NCI-H1417 (cell line): Measurements from ENCODE around the gene SLC22A3.
"Not testable (repeated sequence)": the region's sequence is repeated elsewhere in the genome, so short reads cannot be mapped to it uniquely, and the experiment has no call there.

ENCODE experiments used
- DNase-seq, 3 experiments: peaks; one replicate each; lab custom pipeline; 2025; lab: John Stamatoyannopoulos, UW

SLC22A3 gene

DNA sequence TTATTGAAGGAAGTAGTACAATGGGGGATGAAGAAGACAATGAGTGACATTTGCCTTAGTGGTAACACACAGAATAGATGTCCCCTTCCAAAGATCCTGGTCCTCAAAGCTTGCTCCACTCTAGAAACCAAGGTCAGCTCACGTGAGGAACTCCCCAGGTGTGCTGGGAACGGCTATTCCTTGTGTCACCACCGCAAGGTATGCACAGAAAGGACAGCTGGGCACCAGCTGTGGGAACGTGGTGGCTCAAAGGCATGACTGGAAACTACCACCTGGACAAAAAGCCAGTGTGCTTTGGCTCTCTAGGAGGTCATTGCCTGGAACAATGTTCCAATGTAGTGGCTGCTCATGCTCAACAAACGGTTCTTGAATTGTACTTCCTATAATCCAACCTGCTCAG is 94.0 kb downstream of the SLC22A3 start:
- DNase-seq: no peak

DNA sequence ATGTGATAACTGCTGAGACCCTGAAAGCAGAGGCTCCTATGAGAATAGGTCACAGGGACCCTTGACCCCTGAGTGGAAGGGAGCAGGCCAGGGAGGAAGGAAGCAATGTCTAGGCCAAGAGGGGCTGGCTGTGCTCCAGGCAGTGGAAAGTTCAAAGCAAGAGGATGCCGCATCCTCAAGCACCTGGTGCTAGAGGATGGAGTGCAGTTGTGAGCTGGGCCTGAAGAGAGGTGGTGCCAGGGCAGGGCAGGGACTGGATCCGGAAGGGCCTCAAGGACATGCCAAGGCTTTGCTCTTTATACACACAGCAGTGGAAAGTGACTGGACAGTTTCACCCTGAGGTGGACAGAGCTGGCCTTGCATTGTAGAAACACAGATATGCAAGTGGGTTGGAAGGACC is 97.0 kb downstream of the SLC22A3 start:
- no peak for DNase-seq

DNA sequence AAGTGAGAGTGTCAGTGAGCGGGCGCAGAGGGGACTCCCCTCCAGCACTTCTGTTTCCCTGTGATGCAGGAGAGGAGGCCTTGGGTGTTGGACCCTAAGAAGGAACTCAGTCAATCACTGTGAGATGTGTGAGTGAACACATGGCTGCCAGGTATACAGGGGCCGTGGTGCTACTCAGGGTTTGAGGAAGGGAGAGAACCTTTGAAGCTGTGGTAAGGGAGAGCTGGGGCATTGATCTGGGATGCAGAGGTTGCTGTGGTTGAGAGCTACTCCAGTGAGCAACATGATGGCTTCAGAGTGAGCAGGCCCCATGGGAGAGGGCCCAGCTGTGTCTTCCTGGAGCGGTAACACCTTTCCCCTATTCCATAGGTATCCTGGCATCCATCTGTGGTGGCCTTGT is 99.2 kb downstream of the SLC22A3 start:
- no peak for DNase-seq

DNA sequence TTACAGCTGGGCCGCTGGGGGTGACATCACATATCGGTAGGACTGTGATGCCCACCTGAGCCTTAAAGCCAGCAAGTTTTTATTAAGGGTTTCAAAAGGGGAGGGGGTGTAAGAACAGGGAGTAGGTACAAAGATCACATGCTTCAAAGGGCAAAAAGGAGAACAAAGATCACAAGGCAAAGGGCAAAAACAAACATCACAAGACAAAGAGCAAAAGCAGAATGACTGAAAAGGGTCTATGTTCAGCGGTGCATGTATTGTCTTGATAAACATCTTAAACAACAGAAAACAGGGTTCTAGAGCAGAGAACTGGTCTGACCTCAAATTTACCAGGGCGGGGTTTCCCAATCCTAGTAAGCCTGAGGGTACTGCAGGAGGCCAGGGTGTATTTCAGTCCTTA is 101.6 kb downstream of the SLC22A3 start:
- DNase-seq: not testable (repeated sequence)

DNA sequence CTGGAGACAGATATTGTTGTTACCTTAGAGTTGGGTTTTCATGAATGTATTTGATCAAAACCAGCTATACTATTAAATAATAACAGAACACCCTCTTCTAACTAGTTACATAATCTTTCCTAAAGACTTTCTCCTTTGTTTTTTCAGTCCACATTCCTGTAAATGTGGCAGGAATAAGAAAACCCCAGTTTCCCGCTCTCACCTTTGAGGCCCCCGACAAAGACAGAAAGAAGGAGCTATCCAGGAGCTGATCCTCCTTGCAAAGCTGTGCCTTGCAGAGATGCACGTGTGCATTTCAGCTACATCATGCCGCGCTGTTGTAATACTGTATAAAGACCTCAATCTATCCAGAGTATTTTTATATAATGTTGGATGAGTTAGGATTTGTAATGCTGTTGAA is 102.7 kb downstream of the SLC22A3 start:
- no peak for DNase-seq

DNA sequence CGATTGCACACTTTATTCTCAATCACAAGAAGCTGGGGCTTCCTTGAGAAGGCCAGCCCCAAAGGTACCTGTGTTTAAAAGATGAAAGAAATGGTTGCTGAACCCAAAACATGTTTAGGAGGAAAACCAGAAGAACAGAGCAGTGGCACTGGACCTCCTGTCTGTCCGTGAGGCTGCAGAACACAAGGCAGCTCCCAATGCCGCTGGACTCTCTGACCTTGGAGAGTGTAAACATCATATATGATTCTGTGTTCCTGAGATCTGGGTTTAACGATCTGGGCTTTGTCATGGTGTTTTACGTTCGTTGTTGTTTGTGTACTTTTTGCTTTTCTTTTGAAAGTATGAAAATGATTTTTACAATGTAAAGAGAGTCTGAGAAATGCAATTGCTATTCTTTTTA is 106.1 kb downstream of the SLC22A3 start:
- no peak for DNase-seq

DNA sequence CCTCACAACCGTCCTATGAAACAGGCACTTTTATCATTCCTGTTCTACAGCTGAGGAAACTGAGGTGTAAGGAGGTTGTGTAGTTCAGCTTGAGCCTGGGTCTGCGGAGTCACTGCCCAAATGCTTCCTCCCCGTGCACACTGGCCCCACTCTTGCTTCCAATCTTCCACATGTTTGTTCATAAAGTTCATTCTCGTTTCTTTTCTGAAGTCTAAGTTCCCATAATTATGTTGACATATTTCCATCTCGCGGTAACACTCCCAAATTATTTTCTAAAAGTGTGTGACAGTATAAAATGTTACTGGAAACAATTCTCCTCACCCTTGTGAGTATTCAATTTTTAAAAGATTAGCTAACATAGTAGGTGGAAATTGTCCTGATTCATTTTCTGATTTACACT is 106.9 kb downstream of the SLC22A3 start:
- no peak for DNase-seq

DNA sequence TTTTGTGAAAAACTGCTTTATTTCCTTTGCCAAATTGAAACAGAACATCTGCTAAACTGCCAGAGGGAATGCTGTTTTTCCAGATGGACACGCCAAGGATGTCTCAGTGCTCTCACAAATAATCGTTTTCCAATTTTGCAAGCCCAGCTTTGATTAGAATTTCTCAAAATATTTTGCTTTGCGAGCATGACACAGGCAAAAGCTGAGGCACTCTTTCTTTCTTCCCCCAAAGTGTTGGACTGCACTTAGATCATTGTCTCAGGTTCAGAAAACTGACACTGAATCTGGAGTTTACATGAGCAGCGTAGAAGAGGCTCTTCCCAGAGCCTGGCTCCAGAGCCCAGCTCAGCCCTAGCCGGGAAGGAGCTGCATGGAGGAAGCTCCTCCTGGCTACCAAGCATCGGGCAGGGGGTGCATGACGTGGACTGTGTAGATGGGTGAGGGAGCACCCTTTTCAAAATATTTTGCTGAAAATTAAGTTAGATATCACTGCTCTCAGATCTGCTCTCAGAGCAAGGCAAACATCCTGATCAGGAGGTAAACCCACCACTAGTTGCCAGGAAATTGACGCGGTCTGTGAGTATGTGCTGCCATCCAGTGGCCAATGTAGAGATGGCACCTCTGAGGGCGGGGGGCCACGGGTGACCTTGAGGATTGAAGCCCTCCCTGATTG is 107.5 kb downstream of the SLC22A3 start:
- DNase-seq: peak; percentile 4 to 71 (median 47)

DNA sequence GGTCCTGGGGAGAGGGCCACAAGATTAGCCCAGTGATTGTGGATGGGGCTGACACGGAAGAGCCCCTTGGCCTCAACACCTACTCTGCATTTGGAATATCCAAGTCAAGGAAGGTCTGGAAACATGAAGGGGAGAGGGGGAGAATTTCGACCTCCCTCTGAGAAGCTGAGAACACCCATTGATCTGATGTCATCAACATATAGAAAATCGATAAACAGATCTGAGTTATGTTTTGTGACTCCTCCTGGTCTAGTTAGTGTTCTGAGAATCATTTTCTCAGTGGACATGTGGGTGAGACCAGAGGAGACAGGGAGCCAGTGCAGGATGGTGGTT is 108.0 kb downstream of the SLC22A3 start:
- no peak for DNase-seq

DNA sequence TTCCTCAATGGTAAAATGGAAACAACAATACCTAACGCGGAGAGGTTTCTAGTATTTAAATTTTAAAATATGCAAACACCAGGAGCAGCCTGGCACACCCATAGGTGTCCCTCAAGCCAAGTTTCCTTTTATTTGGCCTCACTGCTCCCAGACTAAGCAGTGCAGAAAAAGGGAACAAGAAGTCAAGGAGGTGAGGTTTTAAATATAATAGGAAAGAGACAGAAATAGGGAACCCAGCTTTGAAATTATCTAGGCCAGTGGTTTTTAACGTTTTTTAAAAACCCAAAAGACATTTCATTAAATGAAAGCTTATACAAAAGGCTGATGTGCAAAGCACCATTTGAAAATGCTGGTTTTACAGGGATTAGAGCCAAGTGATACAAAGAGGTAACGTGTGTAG is 109.6 kb downstream of the SLC22A3 start:
- no peak for DNase-seq

DNA sequence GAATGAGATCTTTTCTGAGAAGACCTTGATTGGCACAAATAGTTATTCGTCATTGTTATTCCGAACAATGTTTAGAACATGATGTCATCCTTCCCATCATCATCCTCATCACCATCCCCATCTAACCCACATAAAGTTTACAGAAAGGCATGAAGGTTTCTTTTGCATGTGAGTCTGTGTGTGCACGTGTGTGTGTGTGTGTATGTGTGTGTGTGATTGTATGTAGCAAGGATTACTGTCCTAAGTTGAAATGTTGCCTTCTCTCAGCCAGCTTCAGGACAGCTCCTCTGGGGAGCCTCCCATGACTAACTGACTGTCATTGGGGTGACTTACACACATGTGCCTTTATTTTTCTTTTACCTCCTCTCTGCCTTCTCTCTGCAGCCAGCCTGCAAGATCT is 113.5 kb downstream of the SLC22A3 start:
- DNase-seq: no peak

DNA sequence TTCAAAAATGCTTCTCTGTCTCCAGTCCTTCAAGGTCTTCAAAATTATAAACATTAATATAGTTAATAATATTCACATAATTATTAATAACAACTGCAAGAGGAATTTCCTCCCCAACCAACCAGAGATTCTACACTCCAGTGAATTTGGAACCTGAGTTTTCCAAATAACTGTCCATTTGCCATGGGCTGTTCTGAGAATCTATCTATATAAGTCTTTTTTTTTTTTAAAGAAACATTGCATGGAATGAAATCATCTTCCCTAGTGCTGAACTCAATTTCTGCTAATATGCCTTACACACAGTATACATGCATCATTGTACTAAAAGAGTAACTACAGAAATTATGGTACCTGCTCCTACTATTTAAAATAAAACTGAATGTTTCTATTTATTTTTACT is 113.9 kb downstream of the SLC22A3 start:
- DNase-seq: no peak

DNA sequence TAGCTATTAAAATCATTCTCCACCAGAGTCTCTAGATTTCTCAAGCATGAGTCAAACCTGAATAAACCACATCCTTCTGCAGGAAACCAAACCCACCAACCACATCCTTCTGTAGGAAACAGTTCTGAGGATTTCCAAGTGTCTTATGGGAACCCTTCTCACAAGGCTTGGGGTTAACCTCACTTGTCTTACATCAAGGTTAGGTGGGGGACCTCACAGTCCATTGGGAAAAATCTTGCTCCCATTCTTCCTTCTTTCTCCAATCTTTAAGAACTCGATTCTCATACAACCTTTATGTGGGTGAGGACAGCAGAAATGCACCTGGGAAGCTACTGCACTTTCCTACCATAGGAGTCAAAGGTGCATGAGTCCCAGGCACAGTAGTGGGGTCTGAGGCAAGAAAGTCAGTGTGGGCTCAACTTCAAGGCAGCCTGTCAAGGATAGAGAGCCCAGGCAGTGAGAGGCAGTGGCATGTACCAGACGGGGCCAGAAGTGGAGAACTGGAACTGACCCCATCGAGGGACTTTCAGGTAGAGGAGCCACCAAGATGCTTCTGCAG is 114.5 kb downstream of the SLC22A3 start:
- no peak for DNase-seq

DNA sequence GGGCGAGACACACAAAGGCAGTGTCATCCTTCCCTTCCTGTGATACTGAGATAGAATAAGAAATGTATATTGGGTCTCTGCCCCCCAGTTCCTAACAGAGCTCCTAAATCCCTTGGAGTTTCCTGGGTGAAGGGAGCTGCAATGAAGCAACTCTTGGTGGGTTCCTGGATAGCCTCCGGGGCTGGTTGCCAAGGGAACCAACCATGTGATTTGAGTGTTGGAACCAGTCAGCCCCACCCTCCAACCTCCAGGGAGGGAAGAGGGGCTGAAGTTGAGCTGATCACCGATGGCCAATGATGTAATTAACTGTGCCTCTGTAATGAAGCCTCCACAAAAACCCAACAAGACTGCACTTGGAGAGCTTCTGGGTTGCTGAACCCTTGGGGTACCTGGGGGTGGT is 116.6 kb downstream of the SLC22A3 start:
- peak in 1 of 3 experiments; percentile 14 for DNase-seq

DNA sequence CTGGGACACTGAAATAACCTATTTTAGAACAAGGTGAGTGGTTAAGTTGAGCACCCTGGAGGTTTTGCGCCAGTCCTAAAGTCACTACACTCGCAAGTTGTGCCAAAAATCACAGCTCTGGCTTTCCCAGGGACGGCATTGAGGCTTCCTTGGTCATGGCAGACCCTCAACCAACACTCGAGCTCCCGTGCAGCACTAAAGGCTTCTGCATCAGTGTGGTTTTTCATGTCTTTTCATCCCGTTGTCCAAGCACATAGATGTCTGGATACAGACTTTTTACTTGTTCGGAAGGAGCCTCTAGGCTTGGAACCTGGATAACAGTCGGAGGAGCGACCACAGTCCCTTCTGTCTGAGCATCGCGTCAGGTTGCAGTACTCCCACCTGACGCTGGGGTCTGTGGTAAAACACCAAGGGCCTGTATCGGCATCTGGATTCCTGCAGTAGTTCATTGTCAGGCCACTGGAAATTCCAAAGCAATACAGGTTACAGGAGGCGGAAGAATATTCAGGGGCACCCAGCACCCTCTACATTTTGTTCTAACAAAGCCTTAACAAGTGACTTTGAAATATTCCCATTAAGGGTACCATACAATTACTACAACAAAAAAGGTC is 119.2 kb downstream of the SLC22A3 start:
- DNase-seq: not testable (repeated sequence)

DNA sequence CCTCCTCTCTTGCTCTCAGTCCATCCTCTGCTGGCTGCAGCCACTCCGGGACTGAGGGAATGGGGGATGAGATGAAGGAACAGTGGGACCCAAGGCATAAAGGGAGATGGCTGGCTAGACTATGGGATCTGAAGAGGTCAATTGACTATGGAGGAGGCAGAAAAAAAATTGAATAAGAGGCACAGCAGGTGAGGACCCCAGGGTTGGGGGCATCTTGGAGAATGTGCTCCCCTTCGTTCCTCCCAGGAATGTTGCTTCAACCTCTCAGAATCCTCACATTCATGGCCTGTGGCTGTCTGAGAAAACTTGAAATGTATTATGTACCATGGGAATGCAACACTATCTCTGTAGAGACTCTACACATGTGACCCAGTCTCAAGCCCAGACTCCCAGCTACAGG is 121.0 kb downstream of the SLC22A3 start:
- DNase-seq: no peak

DNA sequence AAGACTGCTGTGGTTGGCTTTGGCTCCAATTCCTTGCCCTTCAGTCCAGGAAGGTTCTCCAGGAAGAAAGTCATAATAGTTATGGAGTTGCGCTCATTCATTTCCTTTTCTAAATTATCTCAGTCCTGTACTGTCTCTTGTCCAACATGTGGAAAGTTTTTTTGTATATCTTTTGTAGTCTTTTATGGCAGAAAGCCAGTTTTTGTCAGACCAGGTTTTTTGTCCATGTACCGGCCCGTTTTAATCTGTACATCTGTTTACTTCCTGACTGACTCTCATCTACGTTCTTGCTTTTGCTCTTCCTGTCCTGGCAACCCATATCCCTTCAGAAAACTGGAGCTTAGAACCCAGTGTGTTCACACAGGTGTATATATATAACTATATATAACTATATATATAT is 127.9 kb downstream of the SLC22A3 start:
- DNase-seq: not testable (repeated sequence)

DNA sequence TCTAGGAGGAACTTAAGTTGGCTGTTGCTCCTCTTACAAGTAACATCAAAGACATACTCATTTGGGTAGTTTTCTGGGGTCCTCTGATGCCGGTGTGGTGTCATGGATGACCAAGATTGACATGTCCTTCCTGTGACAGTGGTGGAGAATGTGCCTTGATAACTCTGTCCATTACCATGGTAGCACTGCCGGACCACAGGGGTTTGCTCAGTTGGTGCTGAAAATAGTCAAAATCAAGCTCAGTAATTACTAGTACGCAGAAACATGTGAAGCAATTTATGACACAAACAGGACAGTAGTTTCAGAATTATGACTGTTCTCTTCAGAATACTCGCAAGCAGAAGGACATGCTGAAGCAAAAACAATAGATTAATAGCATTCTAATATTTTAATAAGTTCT is 128.9 kb downstream of the SLC22A3 start:
- DNase-seq: not testable (repeated sequence)

DNA sequence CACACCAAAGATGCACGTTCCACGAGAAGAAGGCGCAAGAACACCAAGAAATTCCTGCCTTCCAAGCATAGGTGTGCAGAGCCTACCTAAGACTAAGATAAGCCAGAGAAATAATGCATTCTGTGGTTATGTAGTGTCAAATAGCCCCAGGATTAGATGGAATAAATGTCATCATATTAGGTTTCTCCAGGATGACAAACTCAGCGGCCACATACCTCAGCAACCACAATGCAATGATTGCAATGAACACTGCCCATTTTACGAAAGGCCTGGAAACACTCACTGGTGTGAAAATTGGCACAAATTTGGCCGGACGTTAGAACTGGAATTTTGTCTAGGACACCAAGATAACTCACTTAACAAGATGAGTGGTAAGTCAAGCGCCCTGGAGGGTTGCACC is 129.7 kb downstream of the SLC22A3 start:
- DNase-seq: no peak

DNA sequence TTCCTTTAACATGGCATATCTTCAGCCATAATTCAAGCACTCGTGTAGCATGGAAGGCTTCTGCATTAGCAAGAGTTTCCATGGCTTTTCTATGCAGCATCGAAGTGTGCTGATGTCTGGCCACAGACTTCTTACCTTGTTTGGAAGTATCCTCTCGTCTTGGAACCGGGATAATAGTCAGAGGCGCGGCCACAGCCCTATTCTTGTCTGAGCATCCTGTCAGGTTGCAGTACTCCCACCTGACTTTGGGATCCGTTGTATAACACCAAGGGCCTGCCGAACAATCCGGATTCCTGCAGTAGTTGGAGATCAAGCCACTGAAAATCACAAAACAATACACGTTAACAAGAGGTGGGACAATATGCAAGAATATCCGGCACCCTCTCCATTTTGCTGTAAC is 138.9 kb downstream of the SLC22A3 start:
- DNase-seq: no peak

DNA sequence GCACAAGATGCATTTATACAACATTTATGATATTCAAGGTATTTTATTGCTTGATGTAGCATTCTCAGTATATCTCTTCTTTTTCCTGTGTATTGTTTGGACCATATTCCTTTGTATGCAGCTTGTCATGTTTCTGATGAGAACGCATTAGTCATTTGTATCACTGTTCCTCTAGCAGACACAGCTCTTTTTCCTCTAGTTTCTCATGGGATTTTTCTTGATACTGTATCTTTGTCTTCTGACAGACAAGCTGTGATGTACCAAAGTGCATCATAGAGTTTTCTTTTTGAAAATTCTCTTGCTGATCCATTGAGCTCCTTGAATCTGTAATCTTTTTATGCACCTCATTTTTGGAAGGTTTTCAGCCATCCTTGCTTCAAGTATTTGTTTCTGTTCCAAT is 140.9 kb downstream of the SLC22A3 start:
- DNase-seq: no peak

DNA sequence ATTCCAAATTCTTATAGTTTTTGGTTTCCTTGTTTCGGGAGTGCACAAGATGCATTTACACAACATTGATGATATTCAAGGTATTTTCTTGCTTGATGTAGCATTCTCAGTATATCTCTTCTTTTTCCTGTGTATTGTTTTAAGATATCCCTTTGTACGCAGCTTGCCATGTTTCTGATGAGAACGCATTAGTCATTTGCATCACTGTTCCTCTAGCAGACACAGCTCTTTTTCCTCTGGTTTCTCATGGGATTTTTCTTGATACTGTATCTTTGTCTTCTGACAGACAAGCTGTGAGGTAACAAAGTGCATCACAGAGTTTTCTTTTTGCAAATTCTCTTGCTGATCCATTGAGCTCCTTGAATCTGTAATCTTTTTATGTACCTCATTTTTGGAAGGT is 146.4 kb downstream of the SLC22A3 start:
- no peak for DNase-seq

DNA sequence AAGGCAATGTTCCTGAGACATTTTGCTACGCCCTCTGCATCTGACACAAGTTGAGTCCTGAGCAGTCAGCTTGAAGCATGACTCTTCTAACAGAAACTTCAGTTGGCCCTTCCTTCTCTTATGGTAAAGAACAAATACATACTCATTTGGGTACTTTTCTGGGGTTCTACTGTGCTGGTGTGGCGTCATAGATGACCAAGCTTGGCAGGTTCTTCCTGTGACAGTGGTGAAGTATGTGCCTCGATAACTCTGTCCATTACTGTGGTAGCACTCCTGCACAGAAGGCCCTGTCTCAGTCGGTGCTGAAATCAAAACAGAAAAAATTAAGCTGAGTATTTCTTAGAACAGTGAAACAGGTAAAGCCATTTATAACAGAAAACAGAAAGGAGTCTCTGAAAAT is 152.5 kb downstream of the SLC22A3 start:
- DNase-seq: no peak
